GM18909 (cell line): ENCODE measurements around the gene ZNF593OS.

Experiments
- ATAC-seq: cut with Tn5 transposase; IDR thresholded peaks from one replicate; pipeline ENCODE4 v1.9.1; 2021; ENCODE audit warnings: mild to moderate bottlenecking; ENCODE audit not compliant: unreplicated experiment, poor library complexity

The ZNF593OS gene

GRCh38 chr1:26171084-26172072, at the start of gene ZNF593OS:
Gene ZNF593OS (minus strand): TSS chr1:26171832. CDS start chr1:26171661, 171 bp downstream.
- ATAC-seq: no peak

- no peak for ATAC-seq
Observed at GRCh38 chr1:26221094-26221493, 49.5 kb upstream of the ZNF593OS start.

GRCh38 chr1:26220199-26220912, 48.7 kb upstream of the ZNF593OS start:
- no peak for ATAC-seq

GRCh38 chr1:26218906-26219494, 47.4 kb upstream of the ZNF593OS start:
- ATAC-seq: no peak

- no peak for ATAC-seq
Observed at GRCh38 chr1:26215246-26215645, 43.6 kb upstream of the ZNF593OS start.

- no peak for ATAC-seq
Observed at GRCh38 chr1:26213335-26213905, 41.8 kb upstream of the ZNF593OS start.

- no peak for ATAC-seq
Observed at GRCh38 chr1:26212726-26213125, 41.1 kb upstream of the ZNF593OS start.

GRCh38 chr1:26210147-26210870, 38.7 kb upstream of the ZNF593OS start:
- ATAC-seq: no peak

GRCh38 chr1:26203642-26204318, 32.1 kb upstream of the ZNF593OS start:
- no peak for ATAC-seq

GRCh38 chr1:26200413-26200812, 28.8 kb upstream of the ZNF593OS start:
- ATAC-seq: no peak

GRCh38 chr1:26197813-26198212, 26.2 kb upstream of the ZNF593OS start:
- no peak for ATAC-seq

- no peak for ATAC-seq
Observed at GRCh38 chr1:26197301-26197700, 25.7 kb upstream of the ZNF593OS start.

- ATAC-seq: no peak
Observed at GRCh38 chr1:26195805-26196204, 24.2 kb upstream of the ZNF593OS start.

- no peak for ATAC-seq
Observed at GRCh38 chr1:26191739-26192138, 20.1 kb upstream of the ZNF593OS start.

- no peak for ATAC-seq
Observed at GRCh38 chr1:26190373-26190987, 18.8 kb upstream of the ZNF593OS start, which contains the start of gene CATSPER4. Gene CATSPER4 (plus strand): TSS chr1:26190602. CDS start chr1:26190628, 26 bp downstream.

GRCh38 chr1:26189751-26190275, 18.2 kb upstream of the ZNF593OS start:
- no peak for ATAC-seq

GRCh38 chr1:26189331-26189730, 17.7 kb upstream of the ZNF593OS start:
- ATAC-seq: no peak

GRCh38 chr1:26188477-26188876, 16.8 kb upstream of the ZNF593OS start:
- no peak for ATAC-seq

- no peak for ATAC-seq
Observed at GRCh38 chr1:26187882-26188281, 16.2 kb upstream of the ZNF593OS start.
